Measurements from ENCODE around the gene EFCAB11. TPM values are rescaled to one million over a fixed set of nuclear protein-coding genes. Genes with fewer than 3 reads are reported as not detected.

The EFCAB11 gene
- total RNA-seq, 6 donors from 2014 or later, result 1.9 to 9.4 (median 4.6) TPM

GRCh38 chr14:89755816-89756215, 198.7 kb downstream of the EFCAB11 start:
- no peaks in the 10 kb centered on the region for H3K36me3 ChIP-seq
- H3K9me3 ChIP-seq, result peaks cover 0 to 4% (median 0%) of the 10 kb centered on the region in 4 donors
- WGBS, 2 donors, result 69 to 82% methylated on average over 3 to 4 of the region's 4 CpGs
- no peak for TF ChIP-seq EP300 (IDR thresholded peaks at IDR 0.05)
- ATAC-seq (ENCODE audit: low FRiP score in 2 of 2) (no peak), DNase-seq (no peak)
- H3K4me1 ChIP-seq, result no peaks in the 10 kb centered on the region
- H3K27ac ChIP-seq, result no peak overlapping the region
- no peak overlapping the region for H3K4me3 ChIP-seq
- no peaks in the 10 kb centered on the region for H3K27me3 ChIP-seq

- DNase-seq, result no peak
- TF ChIP-seq POLR2AphosphoS5 (IDR thresholded peaks at IDR 0.05) (no peak), EP300 (IDR thresholded peaks at IDR 0.05) (no peak), CTCF (IDR thresholded peaks at IDR 0.05) (no peak), POLR2A (IDR thresholded peaks at IDR 0.05) (no peak)
- H3K4me3 ChIP-seq, result no peak overlapping the region
- H3K36me3 ChIP-seq, result no peaks in the 10 kb centered on the region
- no peak overlapping the region for H3K27ac ChIP-seq
- no peaks in the 10 kb centered on the region for H3K4me1 ChIP-seq
- WGBS, 2 donors, result 95 to 96% methylated on average over 4 of the region's 4 CpGs
- no peaks in the 10 kb centered on the region for H3K27me3 ChIP-seq
- H3K9me3 ChIP-seq, result peaks cover 0 to 4% (median 0%) of the 10 kb centered on the region in 4 donors
- ATAC-seq (ENCODE audit: low FRiP score in 2 of 2), result no peak
These were observed 200.6 kb downstream of the EFCAB11 start for GRCh38 chr14:89753828-89754412.

- no peak overlapping the region for H3K27ac ChIP-seq
- no peaks in the 10 kb centered on the region for H3K36me3 ChIP-seq
- DNase-seq (no peak), ATAC-seq (ENCODE audit: low FRiP score in 2 of 2) (no peak)
- H3K9me3 ChIP-seq, result peaks cover 0 to 4% (median 0%) of the 10 kb centered on the region in 4 donors
- WGBS, 2 donors, result 68 to 79% methylated on average over 5 of the region's 5 CpGs
- no peaks in the 10 kb centered on the region for H3K4me1 ChIP-seq
- H3K27me3 ChIP-seq, result no peaks in the 10 kb centered on the region
- TF ChIP-seq POLR2AphosphoS5 (IDR thresholded peaks at IDR 0.05) (no peak), CTCF (IDR thresholded peaks at IDR 0.05) (no peak), POLR2A (IDR thresholded peaks at IDR 0.05) (no peak), EP300 (IDR thresholded peaks at IDR 0.05) (no peak)
- no peak overlapping the region for H3K4me3 ChIP-seq
These were observed 203.6 kb downstream of the EFCAB11 start for GRCh38 chr14:89750908-89751392.

- Histone ChIP-seq H3K27me3 (no peaks in the 10 kb centered on the region), H3K36me3 (no peaks in the 10 kb centered on the region), H3K4me1 (no peaks in the 10 kb centered on the region), H3K27ac (no peak overlapping the region), H3K4me3 (no peak overlapping the region), H3K9me3 (peaks cover 0 to under 1% (median 0%) of the 10 kb centered on the region in 4 donors)
- WGBS, 2 donors, result 74 to 85% methylated on average over 6 of the region's 6 CpGs
- DNase-seq, result no peak
- no peak for ATAC-seq (ENCODE audit: low FRiP score in 2 of 2)
- TF ChIP-seq POLR2AphosphoS5 (IDR thresholded peaks at IDR 0.05) (no peak), POLR2A (IDR thresholded peaks at IDR 0.05) (no peak), CTCF (IDR thresholded peaks at IDR 0.05) (no peak), EP300 (IDR thresholded peaks at IDR 0.05) (no peak)
These were observed 204.2 kb downstream of the EFCAB11 start for GRCh38 chr14:89750281-89750755.

GRCh38 chr14:89748004-89748403, 206.5 kb downstream of the EFCAB11 start:
- Histone ChIP-seq H3K4me1 (no peaks in the 10 kb centered on the region), H3K4me3 (no peak overlapping the region), H3K27me3 (no peaks in the 10 kb centered on the region), H3K27ac (no peak overlapping the region), H3K9me3 (no peaks in the 10 kb centered on the region), H3K36me3 (no peaks in the 10 kb centered on the region)
- no peak for DNase-seq
- no peak for ATAC-seq (ENCODE audit: low FRiP score in 2 of 2)
- WGBS, 2 donors, result 76 to 80% methylated on average over 5 of the region's 5 CpGs
- no peak for TF ChIP-seq POLR2A (IDR thresholded peaks at IDR 0.05)
- no peak for TF ChIP-seq EP300 (IDR thresholded peaks at IDR 0.05)
- TF ChIP-seq POLR2AphosphoS5 (IDR thresholded peaks at IDR 0.05), result no peak
- no peak for TF ChIP-seq CTCF (IDR thresholded peaks at IDR 0.05)
